Liver (tissue), 3 donors: ENCODE results near the gene CARMIL1.

Experiments used
- HNF4G ChIP-seq: IDR thresholded peaks from 2 replicates; pipeline ENCODE4 v1.6.1; 2016; ENCODE audit warnings: antibody characterized with exemption
- RAD21 ChIP-seq, 2 donors: IDR thresholded peaks; 2 replicates each; pipeline ENCODE4 v1.6.1; 2016; ENCODE audit warnings: antibody characterized with exemption in 2 of 2, mild to moderate bottlenecking in 2 of 2
- TAF1 ChIP-seq: conservative IDR thresholded peaks from 2 replicates; pipeline ENCODE4 v1.6.1; 2016; ENCODE audit warnings: antibody characterized with exemption, mild to moderate bottlenecking
- YY1 ChIP-seq: IDR thresholded peaks from 2 replicates; pipeline ENCODE4 v1.6.1; 2016; ENCODE audit warnings: antibody characterized with exemption, mild to moderate bottlenecking
- TF ChIP-seq, protein P1 (sequence below): fragments of 150-350 bp; IDR thresholded peaks from 2 replicates; pipeline ENCODE4 v1.5.1; 2017; ENCODE audit warnings: improper control_type of control experiment, low read depth, low read length; ENCODE audit not compliant: missing input control
- TF ChIP-seq, protein P2 (sequence below): IDR thresholded peaks from 2 replicates; pipeline ENCODE4 v1.6.1; 2016; ENCODE audit warnings: antibody characterized with exemption
- TF ChIP-seq, protein P3 (sequence below): IDR thresholded peaks from 2 replicates; pipeline ENCODE4 v1.6.1; 2016; ENCODE audit warnings: antibody characterized with exemption
- donor health status: healthy.
- donor health status: healthy.

DNA sequence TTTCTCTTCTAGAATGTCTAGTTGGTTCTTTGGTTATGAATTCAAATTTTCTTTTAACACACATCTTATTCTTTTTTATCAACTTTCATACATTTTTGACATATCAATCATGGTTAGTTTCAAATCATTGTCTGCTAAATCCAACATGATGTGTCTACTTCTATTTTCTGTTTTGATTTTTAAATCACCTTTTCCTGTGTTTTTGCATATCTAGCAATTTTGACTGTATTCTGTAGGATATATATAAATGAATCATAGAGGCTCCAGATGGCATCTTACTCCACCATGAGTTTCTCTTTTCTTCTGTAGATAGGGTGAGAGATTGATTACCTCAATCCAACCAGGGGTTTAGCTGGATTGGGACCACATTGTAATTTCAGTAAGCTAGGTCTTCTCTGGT is 34.3 kb upstream of the CARMIL1 start:
- no peak for TF ChIP-seq YY1
- TF ChIP-seq, protein P1, sequence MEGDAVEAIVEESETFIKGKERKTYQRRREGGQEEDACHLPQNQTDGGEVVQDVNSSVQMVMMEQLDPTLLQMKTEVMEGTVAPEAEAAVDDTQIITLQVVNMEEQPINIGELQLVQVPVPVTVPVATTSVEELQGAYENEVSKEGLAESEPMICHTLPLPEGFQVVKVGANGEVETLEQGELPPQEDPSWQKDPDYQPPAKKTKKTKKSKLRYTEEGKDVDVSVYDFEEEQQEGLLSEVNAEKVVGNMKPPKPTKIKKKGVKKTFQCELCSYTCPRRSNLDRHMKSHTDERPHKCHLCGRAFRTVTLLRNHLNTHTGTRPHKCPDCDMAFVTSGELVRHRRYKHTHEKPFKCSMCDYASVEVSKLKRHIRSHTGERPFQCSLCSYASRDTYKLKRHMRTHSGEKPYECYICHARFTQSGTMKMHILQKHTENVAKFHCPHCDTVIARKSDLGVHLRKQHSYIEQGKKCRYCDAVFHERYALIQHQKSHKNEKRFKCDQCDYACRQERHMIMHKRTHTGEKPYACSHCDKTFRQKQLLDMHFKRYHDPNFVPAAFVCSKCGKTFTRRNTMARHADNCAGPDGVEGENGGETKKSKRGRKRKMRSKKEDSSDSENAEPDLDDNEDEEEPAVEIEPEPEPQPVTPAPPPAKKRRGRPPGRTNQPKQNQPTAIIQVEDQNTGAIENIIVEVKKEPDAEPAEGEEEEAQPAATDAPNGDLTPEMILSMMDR = no peak
- TF ChIP-seq TAF1 = no peak
- TF ChIP-seq, protein P2, sequence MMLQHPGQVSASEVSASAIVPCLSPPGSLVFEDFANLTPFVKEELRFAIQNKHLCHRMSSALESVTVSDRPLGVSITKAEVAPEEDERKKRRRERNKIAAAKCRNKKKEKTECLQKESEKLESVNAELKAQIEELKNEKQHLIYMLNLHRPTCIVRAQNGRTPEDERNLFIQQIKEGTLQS = no peak
- no peak for TF ChIP-seq RAD21 (IDR thresholded peaks at IDR 0.05)
- TF ChIP-seq, protein P3, sequence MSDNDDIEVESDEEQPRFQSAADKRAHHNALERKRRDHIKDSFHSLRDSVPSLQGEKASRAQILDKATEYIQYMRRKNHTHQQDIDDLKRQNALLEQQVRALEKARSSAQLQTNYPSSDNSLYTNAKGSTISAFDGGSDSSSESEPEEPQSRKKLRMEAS = no peak
- TF ChIP-seq HNF4G = no peak
